Measurements from ENCODE around the gene NOS3.

NOS3 gene

GRCh38 chr7:150990416-150991186 lies at the start of gene NOS3:
Gene NOS3, plus strand, starts transcription at chr7:150991017. Its CDS starts 2,787 bp downstream, at chr7:150993804.
- DNase-seq, result no peak

- DNase-seq, result no peak
These were observed 49.3 kb upstream of the NOS3 start for GRCh38 chr7:150941351-150942000.

GRCh38 chr7:150942001-150942590 lies 48.7 kb upstream of the NOS3 start:
- DNase-seq, result no peak

GRCh38 chr7:150942591-150943452 lies 48.0 kb upstream of the NOS3 start:
- DNase-seq, result no peak

GRCh38 chr7:150943453-150943814 lies 47.4 kb upstream of the NOS3 start:
- no peak for DNase-seq

GRCh38 chr7:150944066-150945042 lies 46.5 kb upstream of the NOS3 start:
- DNase-seq, result no peak

- DNase-seq, result no peak
These were observed 45.5 kb upstream of the NOS3 start for GRCh38 chr7:150945171-150945852.

- DNase-seq, result no peak
These were observed 44.9 kb upstream of the NOS3 start for GRCh38 chr7:150945853-150946420.

- DNase-seq, result no peak
These were observed 44.2 kb upstream of the NOS3 start for GRCh38 chr7:150946421-150947240.

GRCh38 chr7:150947241-150947745 lies 43.5 kb upstream of the NOS3 start:
- no peak for DNase-seq

- DNase-seq, result no peak
These were observed 42.8 kb upstream of the NOS3 start for GRCh38 chr7:150947761-150948651.

- no peak for DNase-seq
These were observed 42.0 kb upstream of the NOS3 start for GRCh38 chr7:150948791-150949251.

GRCh38 chr7:150949564-150949963 lies 41.3 kb upstream of the NOS3 start:
- DNase-seq, result no peak

GRCh38 chr7:150949971-150950491 lies 40.8 kb upstream of the NOS3 start:
- no peak for DNase-seq

- DNase-seq, result no peak
These were observed 40.2 kb upstream of the NOS3 start for GRCh38 chr7:150950496-150951180.

GRCh38 chr7:150951181-150951520 lies 39.7 kb upstream of the NOS3 start:
- no peak for DNase-seq

GRCh38 chr7:150951521-150951920 lies 39.3 kb upstream of the NOS3 start:
- no peak for DNase-seq
